CD4-positive, alpha-beta T cell treated with Interferon gamma for 1 hour (primary cell): ENCODE results near the gene PVRIG.
"Not testable (repeated sequence)": the region's sequence is repeated elsewhere in the genome, so short reads cannot be mapped to it uniquely, and the experiment has no call there.

Source experiments
- DNase-seq: peaks from one replicate; pipeline ENCODE4 v3.0.0-alpha.2; 2020

The PVRIG gene

DNA sequence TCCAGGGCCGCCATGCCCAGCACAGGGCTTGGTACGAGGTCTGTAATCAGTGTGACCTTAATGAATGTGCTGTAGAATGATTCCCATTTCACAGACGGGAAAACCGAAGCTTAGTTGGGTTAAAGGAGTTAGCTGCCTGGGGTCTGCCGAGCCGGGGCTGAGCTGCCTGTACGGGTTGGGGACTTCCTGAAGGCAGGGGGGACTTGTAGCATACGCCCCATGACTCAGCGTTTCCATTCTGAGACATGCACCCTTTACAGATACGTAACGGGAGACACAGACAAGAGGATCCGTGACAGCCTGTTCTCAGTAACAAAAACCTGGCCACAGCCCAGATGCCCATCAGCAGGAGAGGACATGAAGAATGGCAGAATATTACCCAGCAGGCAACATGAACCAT is 23.6 kb downstream of the PVRIG start:
- DNase-seq, result peak; percentile 39

DNA sequence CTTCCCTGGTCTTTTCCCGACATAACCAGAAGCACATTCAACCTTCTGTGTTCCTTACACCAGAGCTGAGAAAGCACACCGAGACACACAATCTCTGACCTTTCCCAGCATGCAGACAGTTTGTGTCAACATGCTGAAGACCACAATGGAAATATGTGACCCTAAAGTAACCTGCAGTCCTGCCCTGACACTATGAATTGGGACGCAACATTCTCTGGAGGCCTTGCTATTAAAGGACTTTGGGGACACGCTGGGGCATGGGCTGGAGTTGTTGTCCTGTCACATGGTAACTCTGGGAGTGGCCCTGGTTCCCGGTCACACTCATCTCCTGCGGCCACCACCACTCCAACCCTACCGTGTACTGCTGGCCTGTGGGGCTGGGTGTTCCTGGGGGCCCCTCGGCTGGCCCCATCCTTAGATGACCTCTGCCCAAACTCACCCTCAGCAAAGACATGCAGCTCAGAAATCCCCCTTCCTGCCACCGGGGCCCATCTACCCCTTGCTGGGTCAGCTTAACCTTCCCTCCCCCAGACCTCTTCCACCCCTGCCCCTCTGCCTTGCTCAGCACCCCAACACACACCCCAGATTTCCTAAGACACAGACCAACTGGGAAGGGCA is 25.3 kb downstream of the PVRIG start:
- DNase-seq, result not testable (repeated sequence)

DNA sequence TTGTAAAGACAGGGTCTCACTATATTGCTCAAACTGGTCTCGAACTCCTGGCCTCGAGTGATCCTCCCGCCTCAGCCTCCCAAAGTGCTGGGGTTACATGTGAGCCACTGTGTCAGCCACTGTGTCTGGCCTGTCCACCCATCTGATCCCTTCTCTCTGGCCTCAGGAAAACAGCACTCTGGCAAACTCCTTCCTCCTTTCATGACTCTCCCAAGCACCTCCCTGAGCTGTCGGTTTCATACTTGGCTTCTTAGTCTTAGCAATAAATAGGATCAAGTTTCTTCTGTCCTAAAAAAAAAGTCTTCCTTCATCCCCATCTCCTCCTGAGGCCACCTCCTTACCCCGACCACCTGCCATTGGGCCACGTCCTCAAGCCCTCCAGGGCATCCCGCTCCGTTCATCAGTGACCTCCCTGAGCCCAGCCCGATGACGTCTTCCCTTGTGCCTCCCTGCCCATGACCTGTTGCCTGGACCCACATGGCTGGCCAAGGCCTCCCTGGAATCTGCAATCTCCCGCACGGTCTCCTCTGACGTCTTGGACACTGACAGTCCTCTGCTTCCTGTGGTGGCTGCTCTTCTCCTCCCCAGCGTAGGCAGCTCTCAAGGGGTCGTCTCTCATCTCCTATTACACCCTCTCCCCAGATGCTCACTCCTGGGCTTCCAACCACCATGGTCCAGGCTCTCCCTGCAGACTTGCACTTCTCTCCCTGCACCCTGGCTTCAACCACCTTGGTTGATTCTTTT is 26.5 kb downstream of the PVRIG start:
- not testable (repeated sequence) for DNase-seq

DNA sequence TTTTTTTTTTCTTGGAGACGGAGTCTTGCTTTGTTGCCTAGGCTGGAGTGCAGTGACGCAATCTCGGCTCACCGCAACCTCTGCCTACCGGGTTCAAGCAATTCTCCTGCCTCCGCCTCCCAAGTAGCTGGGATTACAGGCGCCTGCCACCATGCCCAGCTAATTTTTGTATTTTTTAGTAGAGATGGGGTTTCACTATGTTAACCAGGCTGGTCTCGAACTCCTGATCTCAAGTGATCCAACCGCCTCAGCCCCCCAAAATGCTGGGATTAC is 27.1 kb downstream of the PVRIG start:
- not testable (repeated sequence) for DNase-seq

DNA sequence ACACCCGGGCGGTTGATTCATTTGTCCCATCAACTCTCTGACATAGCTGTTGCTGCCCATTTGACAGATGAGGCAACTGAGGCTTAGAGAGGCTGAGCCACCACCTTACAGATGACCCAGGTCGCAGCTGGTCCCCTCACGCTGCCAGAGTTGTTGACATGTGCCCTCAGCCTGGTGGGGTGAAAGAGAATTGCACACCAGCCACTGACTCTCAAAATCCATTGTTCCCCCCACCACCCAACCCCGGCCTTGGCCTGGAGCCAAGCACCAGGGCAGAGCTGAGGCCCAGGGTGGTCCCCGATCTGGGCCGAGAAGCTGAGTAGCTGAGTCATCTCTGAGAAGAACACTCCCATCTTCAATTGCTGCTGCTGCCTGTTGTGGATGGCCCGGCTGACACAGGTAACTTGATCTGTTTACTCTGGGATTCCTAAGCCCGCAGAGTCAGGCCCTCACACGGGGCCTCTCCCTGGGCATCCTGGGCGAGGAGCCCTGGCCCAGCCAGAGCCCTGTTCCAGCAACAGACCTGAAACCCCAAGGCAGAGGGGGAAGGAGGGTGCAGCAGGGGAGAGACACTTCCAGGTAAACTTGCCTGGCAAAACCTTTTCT is 27.5 kb downstream of the PVRIG start:
- no peak for DNase-seq

DNA sequence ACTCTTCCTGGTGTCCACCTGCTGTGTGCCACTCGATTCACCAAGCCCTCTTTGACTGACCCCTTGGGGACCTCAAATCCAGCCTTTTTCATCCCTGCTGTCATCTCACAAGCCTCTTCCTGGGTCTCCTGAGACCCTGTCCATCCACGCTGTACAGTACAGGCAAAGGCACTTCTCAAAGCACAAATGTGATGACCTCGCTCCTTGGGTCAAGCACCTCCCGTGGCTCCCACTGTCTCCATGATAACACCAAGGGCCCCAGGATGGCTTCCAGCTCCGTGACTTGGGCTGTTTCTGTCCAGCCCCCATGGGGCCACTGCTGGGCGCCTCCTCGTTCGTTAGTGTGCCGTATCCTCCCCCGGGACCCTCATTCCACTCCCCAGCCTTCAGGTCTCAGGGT is 28.7 kb downstream of the PVRIG start:
- DNase-seq, result no peak

DNA sequence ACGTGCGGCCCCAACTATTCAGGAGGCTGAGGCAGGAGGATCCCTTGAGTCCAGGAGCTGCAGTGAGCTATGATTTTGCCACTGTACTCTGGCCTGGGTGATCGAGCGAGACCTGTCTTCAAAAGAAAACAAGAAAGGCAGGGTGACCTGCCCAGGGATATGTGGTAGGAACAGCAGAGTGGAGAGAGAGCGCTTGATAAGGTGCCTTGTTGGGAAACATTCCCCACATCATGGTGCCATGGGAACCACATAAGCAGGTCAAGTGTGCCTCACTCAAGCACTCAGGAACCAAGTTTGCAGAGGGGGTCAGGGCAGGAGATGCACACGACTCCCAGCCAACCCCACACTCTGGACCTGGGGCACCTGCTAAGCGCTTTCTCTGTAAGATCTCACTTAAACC is 37.3 kb downstream of the PVRIG start:
- no peak for DNase-seq

DNA sequence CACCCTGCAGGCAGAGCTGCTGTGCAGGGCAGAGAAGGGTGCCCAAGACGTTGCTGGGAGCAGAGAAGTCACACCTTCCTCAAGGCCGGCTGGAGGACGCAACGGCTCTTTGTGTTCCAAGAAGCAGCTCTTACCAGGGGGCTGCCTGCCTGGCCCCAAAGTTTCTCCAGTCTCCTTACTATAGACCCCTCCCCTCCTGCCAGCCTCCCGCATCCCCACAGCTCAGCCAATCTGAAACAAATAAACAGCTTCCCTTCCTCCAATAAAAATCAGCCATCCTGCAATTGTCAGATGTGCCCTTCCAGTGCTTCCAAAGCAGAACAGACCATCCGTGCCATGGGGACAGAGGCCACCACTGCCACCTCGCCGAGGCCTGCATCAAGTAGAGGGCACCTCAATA is 40.2 kb downstream of the PVRIG start:
- not testable (repeated sequence) for DNase-seq

DNA sequence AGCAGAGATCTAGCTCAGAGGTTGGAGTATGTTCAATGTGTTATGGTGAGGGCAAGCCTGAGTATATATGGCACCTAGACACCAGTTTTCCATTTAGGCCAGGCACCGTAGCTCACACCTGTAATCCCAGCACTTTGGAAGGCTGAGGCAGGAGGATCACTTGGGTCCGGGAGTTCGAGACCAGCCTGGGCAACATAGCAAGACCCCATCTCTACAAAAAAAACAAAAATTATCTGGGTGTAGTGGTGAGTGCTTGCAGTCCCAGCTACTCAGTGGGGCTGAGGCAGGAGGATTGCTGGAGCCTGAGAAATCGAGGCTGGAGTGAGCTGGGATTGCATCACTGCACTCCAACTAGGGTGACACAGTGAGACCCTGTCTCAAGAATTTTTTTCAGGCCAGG is 43.1 kb downstream of the PVRIG start:
- not testable (repeated sequence) for DNase-seq

DNA sequence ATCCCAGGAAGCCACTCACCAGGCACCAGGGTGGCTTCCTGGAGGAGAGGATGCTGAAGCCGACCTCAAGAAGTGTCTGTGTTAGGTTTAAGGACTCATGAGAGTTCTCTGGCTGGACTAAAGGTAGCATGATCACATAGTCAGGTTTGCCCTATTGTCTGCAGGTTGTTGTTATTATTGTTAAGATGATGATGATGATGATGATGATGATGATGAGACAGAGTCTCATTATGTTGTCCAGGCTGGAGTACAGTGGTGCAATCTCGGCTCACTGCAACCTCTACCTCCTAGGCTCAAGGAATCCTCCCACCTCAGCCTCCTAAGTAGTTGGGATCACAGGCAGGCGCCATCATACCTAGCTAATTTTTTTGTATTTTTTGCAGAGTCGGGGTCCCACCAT is 44.5 kb downstream of the PVRIG start:
- not testable (repeated sequence) for DNase-seq

DNA sequence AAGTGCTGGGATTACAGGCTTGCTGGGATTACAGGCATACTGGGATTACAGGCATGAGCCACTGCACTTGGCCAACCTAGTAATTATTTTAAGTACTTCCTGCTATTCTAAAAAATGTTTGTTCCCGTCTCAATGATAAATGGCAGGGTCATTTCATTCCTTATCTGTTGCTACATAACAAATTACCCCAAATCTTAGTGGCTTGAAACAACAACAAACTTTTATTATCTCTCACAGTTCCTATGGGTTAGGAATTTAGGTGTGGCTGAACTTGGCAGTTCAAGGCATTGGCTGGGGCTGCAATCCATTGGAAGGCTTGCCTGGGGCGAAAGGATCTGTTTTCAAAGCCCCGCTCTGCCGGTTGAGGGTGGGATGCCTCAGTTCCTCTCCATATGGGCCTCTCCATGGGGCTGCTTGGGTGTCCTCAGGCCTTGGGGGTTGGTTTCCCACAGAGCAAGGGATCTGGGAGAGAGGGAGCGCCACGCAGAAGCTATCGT is 45.0 kb downstream of the PVRIG start:
- DNase-seq, result not testable (repeated sequence)

DNA sequence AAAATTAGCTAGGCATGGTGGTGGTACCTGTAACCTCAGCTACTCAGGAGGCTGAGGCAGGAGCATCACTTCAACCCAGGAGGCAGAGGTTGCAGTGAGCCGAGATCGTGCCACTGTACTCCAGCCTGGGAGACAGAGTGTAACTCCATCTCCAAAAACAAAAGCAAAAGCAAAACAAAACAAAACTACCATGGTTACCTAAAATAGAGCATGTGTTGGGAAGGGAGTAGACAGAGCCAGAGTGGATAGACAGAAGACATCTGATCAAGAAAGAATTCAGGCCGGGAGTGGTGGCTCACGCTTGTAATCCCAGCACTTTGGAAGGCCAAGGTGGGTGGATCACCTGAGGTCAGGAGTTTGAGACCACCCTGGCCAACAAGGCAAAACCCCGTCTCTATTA is 46.1 kb downstream of the PVRIG start:
- DNase-seq, result not testable (repeated sequence)

DNA sequence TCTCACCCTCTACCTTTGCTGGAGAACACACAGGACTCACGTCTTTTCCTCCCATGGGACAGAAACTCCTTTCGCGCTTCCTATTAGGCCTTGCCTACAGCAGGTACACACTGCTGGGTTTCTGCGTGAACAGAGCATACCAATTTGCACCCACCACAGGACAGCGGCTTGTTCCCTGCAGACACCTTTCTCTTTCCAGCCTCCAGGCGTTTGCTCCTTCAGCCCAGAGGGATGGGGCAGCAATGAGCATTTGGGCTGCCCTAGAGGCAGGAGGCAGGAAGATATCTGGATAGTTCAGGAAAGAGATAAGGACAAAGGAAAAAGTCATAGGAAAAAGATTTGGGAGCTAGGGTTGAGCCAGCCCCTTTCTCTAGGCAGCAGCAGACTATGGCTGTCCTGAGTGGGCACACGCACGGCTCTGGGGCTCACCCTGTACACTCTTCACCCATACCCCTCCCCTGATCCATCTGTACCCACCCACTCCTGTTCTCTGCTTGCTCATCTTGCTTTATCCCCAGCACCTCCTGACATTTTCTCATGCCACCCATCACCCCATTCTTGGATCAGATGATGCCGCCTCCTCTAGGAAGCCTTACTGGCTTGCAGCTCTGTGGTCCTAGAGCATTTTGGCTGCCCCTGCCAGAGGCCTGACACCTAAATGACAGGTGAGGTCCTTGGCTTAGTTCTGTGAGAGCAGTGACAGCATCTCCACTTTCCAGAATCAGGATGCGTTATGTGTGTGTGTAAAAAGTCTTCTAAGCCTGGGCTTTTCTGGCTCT is 47.0 kb downstream of the PVRIG start:
- DNase-seq, result no peak

DNA sequence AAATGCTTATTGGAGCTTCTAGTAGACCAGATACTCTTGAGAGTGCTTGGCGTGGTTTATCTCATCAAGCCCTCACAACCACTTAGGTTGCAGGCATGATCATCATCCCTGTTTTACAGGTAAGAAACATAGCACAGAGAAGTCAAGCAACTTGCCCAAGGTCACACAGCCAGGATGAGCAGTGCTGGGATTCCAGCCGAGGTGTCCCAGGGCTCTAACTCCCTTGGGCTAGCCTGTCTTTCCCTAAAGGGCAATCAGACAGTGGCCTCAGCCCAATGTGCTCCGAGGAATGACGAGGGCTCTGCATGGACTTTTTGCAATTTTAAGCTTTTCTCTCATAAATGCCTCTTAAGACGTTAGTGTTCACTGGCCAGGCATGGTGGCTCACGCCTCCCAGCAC is 47.9 kb downstream of the PVRIG start:
- no peak for DNase-seq

DNA sequence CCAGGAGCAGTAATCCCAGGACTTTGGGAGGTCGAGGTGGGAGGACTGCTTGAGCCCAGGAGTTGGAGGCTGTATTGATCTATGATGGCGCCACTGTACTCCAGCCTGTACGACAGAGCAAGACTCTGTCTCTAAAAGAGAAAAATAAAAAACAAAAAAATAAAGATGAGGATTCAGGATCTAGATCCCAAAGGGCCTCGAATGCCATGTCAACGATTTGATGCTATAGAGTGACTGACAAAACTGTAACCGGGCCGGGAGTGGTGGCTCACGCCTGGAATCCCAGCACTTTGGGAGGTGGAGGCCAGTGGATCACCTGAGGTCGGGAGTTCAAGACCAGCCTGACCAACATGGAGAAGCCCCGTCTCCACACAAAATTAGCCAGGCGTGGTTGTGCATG is 49.1 kb downstream of the PVRIG start:
- DNase-seq, result not testable (repeated sequence)

DNA sequence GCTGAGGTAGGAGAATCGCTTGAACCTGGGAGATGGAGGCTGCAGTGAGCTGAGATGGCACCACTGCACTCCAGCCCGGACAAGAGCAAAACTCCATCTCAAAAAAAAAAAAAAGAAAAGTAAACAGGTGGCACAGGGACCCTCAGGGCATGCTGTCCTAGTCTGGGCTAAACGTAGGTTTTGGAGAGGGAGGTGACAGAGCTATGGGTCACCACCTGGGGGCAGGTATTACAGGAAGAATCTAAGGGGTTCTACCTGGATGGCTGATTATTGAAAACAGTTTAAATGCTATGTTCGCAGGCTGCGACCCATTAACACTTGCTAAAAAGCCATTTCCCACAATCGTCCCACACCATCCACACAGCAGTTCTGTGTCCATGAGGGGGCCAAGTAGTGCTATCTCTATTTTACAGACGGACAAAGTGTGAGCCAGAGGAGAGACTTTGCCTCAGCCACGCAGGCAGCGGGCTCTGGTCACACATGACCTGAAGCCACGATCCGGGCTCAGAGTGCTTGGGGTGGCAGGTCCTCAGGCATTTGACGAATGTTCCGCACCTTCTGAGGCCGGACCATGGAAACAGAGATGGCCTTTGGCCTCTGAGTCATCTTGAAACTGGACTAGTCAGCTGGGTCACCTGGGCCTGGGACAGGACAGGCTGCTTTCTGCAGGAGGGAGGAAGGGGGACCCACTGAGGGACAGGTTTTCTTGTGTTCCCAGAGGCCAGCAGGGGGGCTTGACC is 49.7 kb downstream of the PVRIG start:
- DNase-seq, result not testable (repeated sequence)

DNA sequence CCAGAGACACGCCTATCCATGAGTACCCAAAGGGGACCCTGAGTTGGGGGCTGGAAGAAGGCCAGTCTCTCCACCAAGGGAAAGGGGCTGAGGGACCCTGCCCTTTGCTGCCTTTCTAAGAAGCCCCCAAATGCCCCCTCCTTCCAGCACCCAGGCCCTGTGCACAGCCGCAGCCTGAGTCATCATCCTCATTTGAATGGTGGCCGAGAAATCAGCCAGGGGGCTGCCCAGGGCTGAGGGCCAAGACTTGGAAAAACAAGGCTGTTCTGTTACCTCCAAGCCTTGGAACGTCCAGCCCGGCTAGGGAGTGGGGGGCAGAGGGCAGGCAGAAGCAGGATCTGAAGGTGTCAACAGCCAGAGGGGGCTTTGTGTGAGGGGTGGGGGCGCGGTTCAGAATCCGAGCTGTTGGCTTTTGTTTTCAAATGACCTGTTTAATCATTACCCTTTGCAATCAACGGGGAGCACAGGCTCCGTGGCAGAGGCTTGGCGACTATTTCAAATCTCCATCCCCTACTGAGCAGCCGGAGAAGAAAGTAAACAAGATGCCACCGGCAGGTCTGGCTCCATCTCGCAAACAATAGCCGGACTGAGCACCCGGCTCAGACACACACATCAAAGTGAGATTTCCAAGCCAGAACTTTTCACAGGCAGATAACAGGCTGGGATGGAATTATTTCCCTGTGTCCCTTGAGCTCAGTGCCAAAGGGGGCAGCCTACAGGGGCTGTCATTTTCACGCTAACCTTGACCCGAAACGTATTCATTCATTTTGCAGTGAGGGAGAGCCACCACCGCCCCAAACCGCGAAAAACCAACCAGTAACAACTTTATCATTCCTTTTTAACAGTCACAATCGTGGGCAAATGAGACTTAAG is 50.5 kb downstream of the PVRIG start:
- DNase-seq, result not testable (repeated sequence)
